GM10266 (cell line): ENCODE measurements around the gene LRRC40.

Experiments
- DNase-seq: peaks from one replicate; pipeline ENCODE4 v3.0.0; 2012; ENCODE audit errors: extremely low spot score
- CTCF ChIP-seq: IDR thresholded peaks from 2 replicates; pipeline ENCODE4 v1.5.1; 2012; ENCODE audit warnings: mild to moderate bottlenecking, low read depth; ENCODE audit not compliant: control insufficient read depth, insufficient read depth; ENCODE audit errors: missing control alignments

Gene LRRC40

GRCh38 chr1:70146488-70146887 lies 58.9 kb downstream of the LRRC40 start:
- no peak for TF ChIP-seq CTCF
- no peak for DNase-seq

DNA sequence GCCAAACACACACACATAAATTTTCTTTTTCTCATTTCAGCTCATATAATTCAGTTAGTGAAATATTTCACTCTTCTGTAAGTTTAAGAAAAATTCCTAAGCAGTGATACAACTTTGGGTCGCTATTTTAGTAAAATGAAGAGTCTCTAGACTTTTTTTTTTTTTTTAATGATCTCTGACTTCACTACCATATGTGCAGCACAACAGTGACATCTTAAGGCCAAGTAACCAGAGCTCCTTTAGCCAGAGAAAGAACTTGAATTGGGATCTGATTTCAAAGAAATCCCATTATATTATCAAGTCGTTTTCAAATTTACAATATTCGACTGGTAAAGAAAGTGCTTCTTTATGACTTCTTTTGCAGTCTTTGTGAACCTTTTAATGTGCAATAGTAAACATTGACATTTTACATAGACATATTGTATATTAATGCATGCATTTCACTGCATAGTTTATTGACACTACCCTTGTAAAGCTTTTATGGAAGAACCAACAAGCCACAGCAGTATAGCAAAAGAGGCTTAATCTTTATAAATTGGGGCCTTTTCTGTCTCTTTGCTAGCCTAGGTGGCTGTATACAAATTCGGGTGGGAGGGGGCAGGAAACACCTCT lies 62.2 kb downstream of the LRRC40 start:
- no peak for DNase-seq
- TF ChIP-seq CTCF: no peak

- no peak for DNase-seq
- TF ChIP-seq CTCF: no peak
Observed at GRCh38 chr1:70142075-70142474, 63.3 kb downstream of the LRRC40 start.

- DNase-seq: no peak
- TF ChIP-seq CTCF: no peak
Observed at GRCh38 chr1:70140894-70141293, 64.5 kb downstream of the LRRC40 start.

DNA sequence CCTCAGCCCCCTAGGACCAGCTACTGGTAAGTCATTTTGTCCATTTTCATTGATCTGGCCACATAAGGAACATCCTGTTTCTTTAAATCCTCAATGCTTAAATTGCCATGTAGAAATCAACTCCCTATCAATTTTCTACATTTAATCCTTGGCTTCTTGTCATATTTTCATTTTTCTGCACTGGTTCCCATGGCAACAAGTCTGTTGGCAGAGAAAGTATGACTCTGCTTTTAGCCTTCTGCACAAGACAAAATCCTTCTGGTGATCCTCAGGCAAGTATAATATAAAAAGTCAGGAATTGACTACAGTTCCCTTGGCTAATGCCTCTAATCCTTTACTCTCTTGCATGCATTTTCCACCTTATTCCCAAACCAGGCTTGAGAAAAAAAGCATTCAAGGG lies 65.0 kb downstream of the LRRC40 start:
- TF ChIP-seq CTCF: no peak
- no peak for DNase-seq

DNA sequence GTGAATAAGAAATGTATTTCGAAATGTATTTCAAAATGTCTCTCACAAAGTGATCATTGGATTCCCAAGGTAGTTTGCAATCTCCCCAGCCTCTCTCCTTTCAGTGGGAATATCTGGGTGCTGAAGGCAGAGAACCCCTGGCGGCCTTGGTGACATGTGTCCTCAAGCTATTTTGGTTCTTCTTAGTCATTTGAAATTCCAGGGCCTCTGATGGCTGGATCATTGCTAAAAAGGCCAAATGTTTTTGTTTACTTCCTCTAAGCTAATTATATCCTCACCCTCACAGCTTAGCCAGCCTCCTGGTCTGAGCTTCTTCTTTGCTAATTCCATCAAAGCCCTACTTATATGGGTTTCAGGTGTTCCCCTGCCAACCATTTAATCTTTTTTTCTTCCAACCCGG lies 71.2 kb downstream of the LRRC40 start:
- no peak for DNase-seq
- no peak for TF ChIP-seq CTCF

DNA sequence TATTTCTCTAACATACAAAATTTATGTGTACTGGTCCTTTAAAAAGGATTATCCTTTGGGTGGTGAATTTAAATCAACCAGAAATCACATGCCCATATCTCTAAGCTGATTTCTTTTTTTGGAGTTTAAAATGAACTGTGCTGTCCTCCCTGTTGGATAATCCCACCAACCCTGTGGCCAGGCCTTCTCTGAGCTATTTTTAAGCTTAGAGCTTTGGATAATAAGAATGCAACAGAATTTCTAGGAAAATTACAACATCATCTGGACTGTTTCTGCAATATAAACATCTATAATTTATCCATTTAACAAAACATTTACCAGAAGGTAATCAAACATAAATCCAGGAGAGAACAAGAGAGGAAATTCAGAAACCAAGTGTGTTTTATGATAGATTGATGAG lies 88.3 kb downstream of the LRRC40 start:
- TF ChIP-seq CTCF: no peak
- DNase-seq: no peak
